GM12878 (cell line): Measurements from ENCODE around the gene ABCC1. TPM values are rescaled to one million over a fixed set of nuclear protein-coding genes. Genes with fewer than 3 reads are reported as not detected.
A peak's percentile ranks its signal among the peaks of the same experiment; 100 is the strongest.

Experiments
- ATAC-seq: fragments of 200-7000 bp; cut with Tn5 transposase; 3 replicates; pipeline ENCODE4 v1.9.1; 2020; ENCODE audit warnings: mild to moderate bottlenecking, moderate library complexity
- BruUV-seq: library from RNA; stranded (reverse); fragments of 400-500 nt; replicated peaks from 2 replicates; lab custom pipeline; 2021; lab: Mats Ljungman, UMichigan
- CTCF ChIA-PET: fragments of 300-600 bp; sonication (Branson Sonifier 250); formaldehyde crosslinking; extraction: SDS; loops from one replicate; lab custom pipeline; 2021; ENCODE audit warnings: inconsistent platforms; lab: Yijun Ruan, JAX
- POLR2A ChIA-PET: fragments of 350-600 bp; formaldehyde crosslinking; extraction: SDS; loops from one replicate; lab custom pipeline; 2021; ENCODE audit warnings: inconsistent platforms; lab: Charles Lee
- RAD21 ChIA-PET: fragments of 300-600 bp; sonication (Branson Sonifier 250); formaldehyde crosslinking; loops from one replicate; lab custom pipeline; 2023; ENCODE audit warnings: antibody characterized with exemption; ENCODE audit not compliant: unreplicated experiment; lab: Charles Lee
- SMC1A ChIA-PET: fragments of 300-600 bp; sonication (Branson Sonifier 250); formaldehyde crosslinking; loops from one replicate; lab custom pipeline; 2023; ENCODE audit not compliant: unreplicated experiment, uncharacterized antibody; lab: Charles Lee
- DNase-seq: peaks from one replicate; pipeline ENCODE4 v3.0.0-alpha.2; 2011; ENCODE audit warnings: low read depth, low spot score
- FAIRE-seq: peaks from 3 replicates; lab custom pipeline; 2011; peaks lifted over from hg19 to GRCh38; lab: Jason Lieb, UNC
- H2AFZ ChIP-seq: 2 replicates; pipeline ENCODE4 v1.6.0; 2011; ENCODE audit warnings: low read depth, low read length, control low read depth; ENCODE audit not compliant: control insufficient read depth
- H3K27ac ChIP-seq: 2 replicates; pipeline ENCODE4 v1.5.1; 2011; ENCODE audit warnings: control low read depth; ENCODE audit not compliant: control insufficient read depth, insufficient read depth
- H3K27me3 ChIP-seq, 2 experiments: replicated peaks in 1 of 2; 2 replicates each; pipeline versions ENCODE4 v1.6.0 to v1.6.1; 2011; ENCODE audit warnings: low read length in 1 of 2; ENCODE audit not compliant: control insufficient read depth in 2 of 2, insufficient read depth in 2 of 2
- H3K36me3 ChIP-seq, 2 experiments: 2 replicates each; pipeline ENCODE4 v1.5.1; 2011; ENCODE audit warnings: low read length in 1 of 2; ENCODE audit not compliant: control insufficient read depth in 2 of 2, insufficient read depth in 2 of 2
- H3K4me1 ChIP-seq: 2 replicates; pipeline ENCODE4 v1.6.1; 2011; ENCODE audit warnings: mild to moderate bottlenecking, low read length, moderate library complexity, mixed read lengths; ENCODE audit not compliant: control insufficient read depth, insufficient read depth
- H3K4me2 ChIP-seq: 2 replicates; pipeline ENCODE4 v1.6.0; 2011; ENCODE audit warnings: control low read depth; ENCODE audit not compliant: control insufficient read depth, insufficient read depth
- H3K4me3 ChIP-seq: fragments of 200-600 bp; sonication (generic); 2 replicates; pipeline ENCODE4 v1.5.1; 2016
- H3K79me2 ChIP-seq: 2 replicates; pipeline ENCODE4 v1.6.0; 2011; ENCODE audit warnings: low read length; ENCODE audit not compliant: control insufficient read depth, insufficient read depth
- H3K9ac ChIP-seq: 2 replicates; pipeline ENCODE4 v1.8.0; 2011; ENCODE audit warnings: low read length, control low read depth, mixed read lengths; ENCODE audit not compliant: control insufficient read depth, insufficient read depth
- H3K9me3 ChIP-seq: replicated peaks from 3 replicates; pipeline ENCODE4 v1.5.1; 2011; ENCODE audit warnings: mild to moderate bottlenecking, low read length; ENCODE audit not compliant: control insufficient read depth, insufficient read depth
- H4K20me1 ChIP-seq: 2 replicates; pipeline ENCODE4 v1.6.0; 2011; ENCODE audit not compliant: control insufficient read depth, insufficient read depth
- BHLHE40 ChIP-seq, 2 experiments: fragments of 450-650 bp in 1 of 2; IDR thresholded peaks; 2 replicates each; pipeline ENCODE4 v1.6.1; 2011 to 2017; ENCODE audit warnings: low read depth in 2 of 2, borderline replicate concordance in 1 of 2, improper control_type of control experiment in 1 of 2, low read length in 1 of 2, mild to moderate bottlenecking in 1 of 2
- CBX5 ChIP-seq: sonication (generic); IDR thresholded peaks from 2 replicates; pipeline ENCODE4 v1.6.1; 2016; ENCODE audit warnings: low read depth, moderate library complexity, mild to moderate bottlenecking, inconsistent platforms
- EZH2 ChIP-seq: IDR thresholded peaks from 2 replicates; pipeline ENCODE4 v1.6.1; 2012; ENCODE audit warnings: low read depth, mild to moderate bottlenecking, control low read depth, inconsistent platforms, low read length, borderline replicate concordance; ENCODE audit not compliant: control insufficient read depth
- IKZF1 ChIP-seq: fragments of 450-650 bp; conservative IDR thresholded peaks from 2 replicates; pipeline ENCODE4 v1.6.1; 2017; ENCODE audit warnings: antibody characterized with exemption, mild to moderate bottlenecking
- KLF5 ChIP-seq: fragments of 450-650 bp; IDR thresholded peaks from 2 replicates; pipeline ENCODE4 v1.6.1; 2014; ENCODE audit warnings: mild to moderate bottlenecking; ENCODE audit not compliant: partially characterized antibody
- MXI1 ChIP-seq: fragments of 150-350 bp; IDR thresholded peaks from 2 replicates; pipeline ENCODE4 v1.6.1; 2011; ENCODE audit warnings: low read depth, mild to moderate bottlenecking, inconsistent platforms, low read length, improper control_type of control experiment
- NKRF ChIP-seq: fragments of 450-650 bp; conservative IDR thresholded peaks from 2 replicates; pipeline ENCODE4 v1.6.1; 2017; ENCODE audit warnings: mild to moderate bottlenecking, moderate library complexity
- NR2F1 ChIP-seq: fragments of 450-650 bp; conservative IDR thresholded peaks from 2 replicates; pipeline ENCODE4 v1.6.1; 2017; ENCODE audit warnings: mild to moderate bottlenecking
- PKNOX1 ChIP-seq: fragments of 450-650 bp; IDR thresholded peaks from 2 replicates; pipeline ENCODE4 v1.6.1; 2016; ENCODE audit warnings: mild to moderate bottlenecking
- SUPT20H ChIP-seq: IDR thresholded peaks from 2 replicates; pipeline ENCODE4 v1.6.1; 2011; ENCODE audit warnings: low read depth, mild to moderate bottlenecking, low read length, moderate library complexity, borderline replicate concordance; ENCODE audit not compliant: control insufficient read depth
- TBL1XR1 ChIP-seq: IDR thresholded peaks from 2 replicates; pipeline ENCODE4 v1.6.1; 2012; ENCODE audit warnings: low read depth, low read length, improper control_type of control experiment
- ZBTB33 ChIP-seq: fragments of 450-650 bp; IDR thresholded peaks from 2 replicates; pipeline ENCODE4 v1.6.1; 2017; ENCODE audit warnings: mild to moderate bottlenecking
- ZNF384 ChIP-seq: IDR thresholded peaks from 2 replicates; pipeline ENCODE4 v1.6.1; 2012; ENCODE audit warnings: low read depth, mild to moderate bottlenecking, low read length, improper control_type of control experiment, borderline replicate concordance
- WGBS: methylation state at CpG from one replicate; pipeline ENCODE4 v1.1.6; 2016; ENCODE audit warnings: low lambda C conversion rate; ENCODE audit not compliant: insufficient replicate concordance, insufficient coverage; ENCODE audit errors: missing lambda C conversion rate; 5-methylcytosine and 5-hydroxymethylcytosine counted together
- in situ Hi-C: fragments of 300-500 bp; cut with MboI; formaldehyde crosslinking; loops from 9 replicates; pipeline ENCODE4 v1.14.3; 2018; ENCODE audit warnings: mixed read lengths
- intact Hi-C: fragments of 100-400 bp; cut with micrococcal nuclease; formaldehyde crosslinking; loops from one replicate; pipeline ENCODE4 v1.14.2; 2022; ENCODE audit not compliant: unreplicated experiment
- polyA plus RNA-seq, 11 experiments: library from polyadenylated mRNA; depleted of rRNA in 4 of 11; unstranded in 6 of 11; stranded (reverse) in 5 of 11; fragments of >200 nt; fragmentation: Nextera tagmentation in 4 of 11; fragmentation: Illumina TruSeq in 1 of 11; extraction: Ambion mirVana in 4 of 11; extraction: Trizol in 1 of 11; gene quantifications; 1 replicate in 1 of 11; 2 replicates in 10 of 11; pipeline versions ENCODE4 v1.2.1 to v1.2.3, GENCODE V29; 2011 to 2016; ENCODE audit warnings: inconsistent platforms in 2 of 11, missing spikeins in 2 of 11, low read depth in 1 of 11
- total RNA-seq, 4 experiments: library from RNA; depleted of rRNA in 3 of 4; stranded (reverse); fragments of >200 nt in 3 of 4; fragmentation: Illumina TruSeq in 1 of 4; extraction: Trizol in 1 of 4; gene quantifications; 2 replicates each; pipeline versions ENCODE4 v1.2.1 to v1.2.3, GENCODE V29; 2013 to 2021
- TF ChIP-seq, protein P1 (sequence below): IDR thresholded peaks from 2 replicates; pipeline ENCODE4 v1.6.1; 2011; ENCODE audit warnings: low read depth, mild to moderate bottlenecking, low read length, moderate library complexity, borderline replicate concordance; ENCODE audit errors: extremely low read depth

Gene ABCC1
- total and polyA plus RNA-seq, 10 of the 15 experiments (the other 5 are each of a cell fraction or from before 2014, with no cell fraction given), result 3.2 to 44.6 (median 14.5) TPM

DNA sequence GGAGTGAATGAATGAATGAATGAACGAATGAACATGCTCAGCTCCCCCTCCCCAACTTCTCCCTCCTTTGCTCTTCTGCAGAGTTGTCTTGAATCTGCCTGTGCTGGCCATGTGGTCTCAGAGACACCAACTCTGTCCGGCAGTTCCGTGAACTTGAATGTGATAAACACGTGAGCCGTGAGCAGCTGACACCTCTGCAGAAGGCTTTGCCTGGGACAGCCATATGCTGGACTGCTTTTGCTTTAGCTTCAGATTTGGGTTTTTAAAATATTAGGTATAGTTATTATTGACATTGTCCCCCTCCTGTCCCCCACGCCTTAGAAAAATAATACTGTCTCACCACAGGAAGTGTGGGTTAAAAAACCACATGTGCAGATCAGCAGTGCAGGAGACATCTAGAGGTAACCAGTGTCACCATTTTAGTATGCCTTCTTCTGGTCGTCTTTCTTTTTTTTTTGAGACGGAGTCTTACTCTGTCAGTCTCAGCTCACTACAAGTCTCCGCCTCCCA, 83.8 kb downstream of the ABCC1 start:
- Histone ChIP-seq H3K79me2 (no peaks in the 10 kb centered on the region), H3K9ac (no peak overlapping the region), H3K4me3 (no peak overlapping the region), H3K4me2 (peak overlapping the region; percentile 26; the same call in 1 of the 2 replicates), H3K4me1 (peaks cover 10% of the 10 kb centered on the region), H4K20me1 (no peaks in the 10 kb centered on the region), H3K9me3 (no peaks in the 10 kb centered on the region), H3K36me3 (peaks cover 16 to 23% of the 10 kb centered on the region in 2 experiments; a peak in 3 of 4 replicates), H3K27ac (peak overlapping the region; percentile 33), H2AFZ (no peak overlapping the region), H3K27me3 (no peaks in the 10 kb centered on the region)
- in situ Hi-C loops (no loop called here), intact Hi-C loops (loop anchor here (10.0 kb wide), 1 partner anchor 148 kb away; the partner anchor contains the start of gene CEP20)
- ATAC-seq, result peak; percentile 46; the same call in 2 of the 3 replicates
- SMC1A ChIA-PET, result interaction anchor here (0.8 to 2.3 kb wide), 5 partner anchors 10 to 159 kb away, joined by 4 to 10 read pairs (median 4); no protein-coding TSS in a partner anchor
- no TSS peak for BruUV-seq
- POLR2A ChIA-PET, result interaction anchor here (0.7 to 1.0 kb wide), 3 partner anchors 14 to 73 kb away, joined by 3 to 4 read pairs (median 3); no protein-coding TSS in a partner anchor
- WGBS, result 69% methylated on average over 9 of the region's 9 CpGs
- RAD21 ChIA-PET, result interaction anchor here (0.6 to 2.4 kb wide), 4 partner anchors 27 to 145 kb away, joined by 3 to 6 read pairs (median 3); partner anchors contain the start of gene CEP20
- DNase-seq, result no peak
- CTCF ChIA-PET, result interaction anchor here (1.5 to 1.9 kb wide), 3 partner anchors 12 to 160 kb away, joined by 3 to 5 read pairs (median 5); no protein-coding TSS in a partner anchor
- peak; percentile 18 for FAIRE-seq
- peak in 1 of 2 experiments; percentile 66; a peak in 2 of 4 replicates for TF ChIP-seq BHLHE40 (IDR thresholded peaks at IDR 0.05; ENCODE audit: borderline replicate concordance in 1 of 2, low read depth in 2 of 2, low read length in 1 of 2)
- TF ChIP-seq MXI1, result no peak; the same call in 1 of the 2 replicates
- TF ChIP-seq TBL1XR1, result no peak
- TF ChIP-seq EZH2, result no peak
- no peak for TF ChIP-seq NKRF
- no peak for TF ChIP-seq CBX5
- TF ChIP-seq IKZF1, result no peak
- TF ChIP-seq NR2F1, result no peak
- no peak for TF ChIP-seq KLF5
- peak; percentile 31; the same call in 1 of the 2 replicates for TF ChIP-seq PKNOX1
- TF ChIP-seq SUPT20H, result no peak
- TF ChIP-seq ZNF384, result peak; percentile 62; the same call in 1 of the 2 replicates
- TF ChIP-seq, protein P1, sequence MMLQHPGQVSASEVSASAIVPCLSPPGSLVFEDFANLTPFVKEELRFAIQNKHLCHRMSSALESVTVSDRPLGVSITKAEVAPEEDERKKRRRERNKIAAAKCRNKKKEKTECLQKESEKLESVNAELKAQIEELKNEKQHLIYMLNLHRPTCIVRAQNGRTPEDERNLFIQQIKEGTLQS, result no peak
- TF ChIP-seq ZBTB33, result no peak
